ENCODE measurements around the gene BCAT1. TPM values are rescaled to one million over a fixed set of nuclear protein-coding genes. Genes with fewer than 3 reads are reported as not detected.

The BCAT1 gene
- total RNA-seq, 2 donors from 2014 or later: 45.0 to 141 TPM

- H3K4me3 ChIP-seq (ENCODE audit: low read length): no peak overlapping the region
- H3K9me3 Mint-ChIP-seq: peaks cover 23% of the 10 kb centered on the region
- DNase-seq: no peak
- no peak overlapping the region for H3K9ac ChIP-seq (ENCODE audit: extremely low read depth, low read length, poor library complexity, severe bottlenecking)
- no peaks in the 10 kb centered on the region for H3K27me3 Mint-ChIP-seq (ENCODE audit: insufficient read depth)
- peaks cover 11% of the 10 kb centered on the region for H3K4me1 Mint-ChIP-seq
- H3K36me3 ChIP-seq (ENCODE audit: control insufficient read depth, insufficient read depth, low read length): no peaks in the 10 kb centered on the region
- 94% methylated on average over 2 of the region's 2 CpGs; no CpG with 5 or more reads in 1 of the 2 experiments for WGBS, 2 experiments (ENCODE audit: insufficient coverage in 1 of 2, insufficient read length in 1 of 2)
- no peaks in the 10 kb centered on the region for H3K4me1 ChIP-seq (ENCODE audit: control insufficient read depth, insufficient read depth, low read length)
- no peak for TF ChIP-seq CTCF (conservative IDR thresholded peaks at IDR 0.05)
- no peak overlapping the region for H3K27ac Mint-ChIP-seq
- peaks cover 9% of the 10 kb centered on the region for H3K9me3 ChIP-seq (ENCODE audit: control insufficient read depth, low read length)
- H3K27ac ChIP-seq (ENCODE audit: low read depth, low read length): no peak overlapping the region
- no peaks in the 10 kb centered on the region for H3K27me3 ChIP-seq (ENCODE audit: control insufficient read depth, insufficient read depth, low read length, poor library complexity, severe bottlenecking)
- H3K36me3 Mint-ChIP-seq (ENCODE audit: low read depth): no peaks in the 10 kb centered on the region
- H3K4me3 Mint-ChIP-seq: no peak overlapping the region
These were observed 140.2 kb downstream of the BCAT1 start for GRCh38 chr12:24808651-24809050.

GRCh38 chr12:24806386-24806785 is 142.5 kb downstream of the BCAT1 start:
- H3K4me3 Mint-ChIP-seq: no peak overlapping the region

GRCh38 chr12:24803430-24804245 is 145.3 kb downstream of the BCAT1 start:
- no peaks in the 10 kb centered on the region for H3K4me1 ChIP-seq (ENCODE audit: control insufficient read depth, insufficient read depth, low read length)
- no peak overlapping the region for H3K9ac ChIP-seq (ENCODE audit: extremely low read depth, low read length, poor library complexity, severe bottlenecking)
- H3K36me3 ChIP-seq (ENCODE audit: control insufficient read depth, insufficient read depth, low read length): no peaks in the 10 kb centered on the region
- H3K27me3 ChIP-seq (ENCODE audit: control insufficient read depth, insufficient read depth, low read length, poor library complexity, severe bottlenecking): no peaks in the 10 kb centered on the region
- H3K9me3 ChIP-seq (ENCODE audit: control insufficient read depth, low read length): peaks cover 15% of the 10 kb centered on the region
- Mint-ChIP-seq H3K4me1 (no peaks in the 10 kb centered on the region), H3K27ac (no peak overlapping the region), H3K27me3 (ENCODE audit: insufficient read depth) (no peaks in the 10 kb centered on the region), H3K36me3 (ENCODE audit: low read depth) (no peaks in the 10 kb centered on the region), H3K4me3 (no peak overlapping the region), H3K9me3 (peaks cover 35% of the 10 kb centered on the region)
- no peak overlapping the region for H3K27ac ChIP-seq (ENCODE audit: low read depth, low read length)
- WGBS, 2 experiments (ENCODE audit: insufficient coverage in 1 of 2, insufficient read length in 1 of 2): 74 to 100% methylated on average over 1 to 5 of the region's 5 CpGs
- no peak for TF ChIP-seq CTCF (conservative IDR thresholded peaks at IDR 0.05)
- H3K4me3 ChIP-seq (ENCODE audit: low read length): no peak overlapping the region
- no peak for DNase-seq

More at GRCh38 chr12:24806386-24806785, 142.5 kb downstream of the BCAT1 start:
- no peaks in the 10 kb centered on the region for H3K27me3 ChIP-seq (ENCODE audit: control insufficient read depth, insufficient read depth, low read length, poor library complexity, severe bottlenecking)
- H3K27me3 Mint-ChIP-seq (ENCODE audit: insufficient read depth): no peaks in the 10 kb centered on the region
- H3K27ac ChIP-seq (ENCODE audit: low read depth, low read length): no peak overlapping the region
- no peak overlapping the region for H3K4me3 ChIP-seq (ENCODE audit: low read length)
- no peaks in the 10 kb centered on the region for H3K36me3 Mint-ChIP-seq (ENCODE audit: low read depth)
- no peak for DNase-seq
- H3K4me1 Mint-ChIP-seq: peaks cover 6% of the 10 kb centered on the region
- TF ChIP-seq CTCF (conservative IDR thresholded peaks at IDR 0.05): no peak
- no peaks in the 10 kb centered on the region for H3K36me3 ChIP-seq (ENCODE audit: control insufficient read depth, insufficient read depth, low read length)
- peaks cover 21% of the 10 kb centered on the region for H3K9me3 ChIP-seq (ENCODE audit: control insufficient read depth, low read length)
- no peak overlapping the region for H3K27ac Mint-ChIP-seq
- no peak overlapping the region for H3K9ac ChIP-seq (ENCODE audit: extremely low read depth, low read length, poor library complexity, severe bottlenecking)
- peaks cover 41% of the 10 kb centered on the region for H3K9me3 Mint-ChIP-seq
- 77 to 100% methylated on average over 1 to 2 of the region's 2 CpGs for WGBS, 2 experiments (ENCODE audit: insufficient coverage in 1 of 2, insufficient read length in 1 of 2)
- H3K4me1 ChIP-seq (ENCODE audit: control insufficient read depth, insufficient read depth, low read length): no peaks in the 10 kb centered on the region

All from endodermal cell (in vitro differentiated cells).